Measurements from ENCODE around the gene MACROD2.

DNA sequence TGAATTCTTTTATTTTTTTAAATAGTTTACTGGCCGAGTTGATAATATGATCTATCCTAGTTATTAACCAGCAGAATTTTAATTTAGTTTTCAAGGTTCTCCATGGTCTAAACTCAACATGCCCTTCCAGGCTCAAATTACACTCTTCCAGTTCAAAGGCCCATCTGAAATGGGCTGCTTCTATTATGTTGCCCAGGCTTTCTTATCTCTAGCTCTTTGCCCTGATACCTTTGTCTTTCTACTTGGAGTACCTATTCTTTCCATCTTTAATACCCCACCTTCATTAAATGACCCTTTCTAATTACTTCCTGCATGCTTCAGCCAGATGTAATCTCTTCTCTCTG, 883.3 kb downstream of the MACROD2 start:
- TF ChIP-seq SNAI2 (CRISPR knock-in tag; IDR thresholded peaks at IDR 0.05), result no peak
- no peak for TF ChIP-seq RARB (CRISPR knock-in tag; IDR thresholded peaks at IDR 0.05)
- no peak for TF ChIP-seq CSDC2 (CRISPR knock-in tag; IDR thresholded peaks at IDR 0.05)
- TF ChIP-seq ZNF70 (CRISPR knock-in tag; IDR thresholded peaks at IDR 0.05), result no peak
- no peak for TF ChIP-seq PATZ1 (CRISPR knock-in tag; IDR thresholded peaks at IDR 0.05; ENCODE audit: borderline replicate concordance)
- TF ChIP-seq ISL1 (CRISPR knock-in tag; IDR thresholded peaks at IDR 0.05), result no peak
- no peak for TF ChIP-seq OSR1 (CRISPR knock-in tag; IDR thresholded peaks at IDR 0.05)
- TF ChIP-seq TOX (CRISPR knock-in tag; IDR thresholded peaks at IDR 0.05; ENCODE audit: borderline replicate concordance), result no peak
